ENCODE data around the gene SMIM21.

GRCh38 chr18:75472396-75472795 is 44.9 kb upstream of the SMIM21 start:
- TF ChIP-seq POLR2A (IDR thresholded peaks at IDR 0.05; ENCODE audit: low read length): no peak
- no peak for TF ChIP-seq GATA1 (IDR thresholded peaks at IDR 0.05; ENCODE audit: low read depth, low read length)

Data from erythroblast (primary cell).